ENCODE results near the gene FBXW7.

FBXW7 gene

DNA sequence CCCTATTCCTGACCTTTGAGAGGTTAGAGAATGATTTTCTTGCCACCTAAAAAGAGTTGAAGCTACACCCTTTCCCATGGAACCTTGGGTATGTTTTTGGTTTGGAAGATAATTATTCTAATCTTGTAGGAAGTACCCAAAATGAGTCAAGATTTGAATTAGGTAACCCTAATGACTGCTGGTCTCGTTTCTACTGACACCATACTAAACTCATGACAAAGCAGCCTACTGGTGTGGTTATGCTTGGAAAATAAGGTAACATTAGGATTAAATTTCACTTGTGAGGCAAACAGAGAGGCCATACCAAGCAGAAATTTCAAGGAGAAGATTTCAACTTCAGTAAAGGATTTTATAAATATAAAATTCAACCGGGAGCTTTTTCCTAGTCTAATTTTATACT is 107.9 kb downstream of the FBXW7 start:
- no peak for DNase-seq (ENCODE audit: low read depth in 2 of 2)

DNA sequence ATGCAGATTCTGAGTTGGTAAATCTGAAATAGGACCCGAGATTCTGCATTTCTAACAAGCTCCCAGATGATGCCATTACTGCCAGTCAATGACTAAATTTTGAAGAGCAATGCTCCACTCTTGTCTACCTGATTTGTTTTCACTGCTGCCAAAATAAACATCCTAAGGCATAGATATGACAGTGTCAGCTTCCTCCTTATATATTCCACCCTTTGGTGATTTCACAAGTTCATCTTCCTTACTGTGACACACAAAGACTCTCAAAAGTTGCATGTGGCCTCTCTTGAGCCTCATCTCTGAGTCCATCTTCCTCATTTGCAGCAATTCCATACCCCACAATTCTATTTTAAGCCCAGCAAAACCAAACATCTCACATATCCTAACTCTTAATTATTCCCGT is 110.9 kb downstream of the FBXW7 start:
- DNase-seq (ENCODE audit: low read depth in 2 of 2), result no peak

DNA sequence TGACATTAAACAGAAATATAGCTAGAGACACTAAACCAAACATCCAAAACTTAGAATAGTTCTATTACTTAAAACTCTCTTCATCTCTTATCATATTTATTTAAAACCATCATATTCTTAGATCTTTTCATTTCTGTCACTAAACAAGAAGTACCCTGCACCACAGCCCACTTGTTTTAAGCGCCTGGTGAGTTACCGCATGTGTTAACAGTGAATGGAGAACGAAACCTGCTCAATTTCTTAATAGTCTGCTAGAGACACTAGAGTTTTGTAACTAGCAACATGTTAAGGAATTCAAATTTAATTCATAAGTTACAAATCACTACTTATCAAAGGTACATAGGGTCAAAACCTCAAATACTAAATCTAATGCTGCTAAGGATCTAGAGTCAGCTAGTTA is 111.5 kb downstream of the FBXW7 start:
- DNase-seq (ENCODE audit: low read depth in 2 of 2), result no peak

DNA sequence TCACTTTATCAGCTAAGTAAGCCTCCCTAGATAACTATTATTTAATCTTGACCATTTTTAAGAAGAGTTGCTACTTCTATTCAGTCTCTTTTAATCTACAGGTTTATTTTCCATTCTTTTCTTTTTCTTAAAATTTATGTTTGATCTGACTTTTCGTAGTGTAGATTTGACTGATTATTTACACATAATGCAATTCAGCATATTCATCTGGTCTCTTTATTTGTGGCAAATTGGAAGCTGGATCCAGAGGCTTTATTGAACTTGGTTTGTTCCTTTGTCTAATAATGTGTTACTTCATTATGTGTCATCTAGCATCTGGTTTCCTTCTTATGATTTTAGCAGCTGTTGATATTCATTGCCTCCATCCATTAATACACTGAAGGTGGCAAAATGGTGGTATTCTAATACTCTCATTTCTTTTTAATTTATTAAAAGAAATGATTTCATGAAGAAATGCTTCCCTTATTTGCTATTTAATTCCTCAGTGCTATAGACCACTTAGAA is 113.0 kb downstream of the FBXW7 start:
- DNase-seq (ENCODE audit: low read depth in 2 of 2), result no peak

DNA sequence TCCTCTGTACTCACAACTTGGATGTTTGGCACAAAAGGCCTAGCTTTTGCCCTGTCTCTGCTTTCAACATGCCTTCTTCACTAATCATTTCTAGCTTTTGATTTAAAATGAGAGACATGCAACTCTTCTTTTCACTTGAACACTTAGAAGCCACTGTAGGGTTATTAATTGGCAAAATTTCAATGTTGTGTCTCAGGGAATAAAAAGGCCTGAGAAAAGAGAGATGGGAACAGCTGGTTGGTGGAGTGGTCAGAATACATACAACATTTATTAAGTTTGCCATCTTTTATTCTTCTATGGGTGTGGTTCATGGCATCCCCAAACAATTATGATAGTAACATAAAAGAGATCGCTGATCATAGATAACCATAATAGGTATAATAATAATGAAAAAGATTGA is 114.3 kb downstream of the FBXW7 start:
- no peak for DNase-seq (ENCODE audit: low read depth in 2 of 2)

DNA sequence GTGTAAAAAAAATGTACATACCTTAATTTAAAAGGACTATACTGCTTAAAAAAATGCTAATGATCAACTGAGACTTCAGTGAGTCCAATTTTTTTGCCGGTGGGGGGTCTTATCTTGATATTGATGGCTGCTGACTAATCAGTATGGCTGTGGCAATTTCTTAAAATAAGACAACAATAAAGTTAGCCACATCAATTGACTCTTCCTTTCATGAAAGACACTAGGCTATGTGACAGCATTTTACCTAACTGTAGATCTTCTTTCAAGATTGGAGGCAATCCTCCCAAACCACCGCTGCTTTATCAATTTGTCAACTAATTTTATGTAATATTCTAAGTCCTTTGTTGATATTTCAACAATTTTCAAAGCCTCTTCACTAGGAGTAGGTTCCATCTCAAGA is 116.1 kb downstream of the FBXW7 start:
- no peak for DNase-seq (ENCODE audit: low read depth in 2 of 2)

DNA sequence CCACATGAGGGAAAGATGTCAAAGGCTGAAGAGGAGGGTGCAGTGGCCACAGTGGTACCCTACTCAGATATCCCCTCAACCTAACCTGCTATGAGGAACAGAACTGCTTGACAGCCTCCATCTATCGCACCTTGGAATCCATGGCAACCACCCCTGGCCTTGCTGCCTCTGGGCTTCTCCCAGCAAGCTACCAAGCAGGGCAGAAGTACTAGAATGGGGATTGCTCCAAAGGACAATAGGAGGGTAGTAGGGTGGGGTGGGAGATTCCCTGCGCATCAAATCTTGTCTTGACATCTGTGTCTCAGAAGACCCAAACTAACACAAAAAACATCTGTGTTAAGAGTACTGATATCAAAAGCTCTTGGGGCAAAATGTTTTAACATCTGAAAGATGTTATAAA is 118.2 kb downstream of the FBXW7 start:
- no peak for DNase-seq (ENCODE audit: low read depth in 2 of 2)

DNA sequence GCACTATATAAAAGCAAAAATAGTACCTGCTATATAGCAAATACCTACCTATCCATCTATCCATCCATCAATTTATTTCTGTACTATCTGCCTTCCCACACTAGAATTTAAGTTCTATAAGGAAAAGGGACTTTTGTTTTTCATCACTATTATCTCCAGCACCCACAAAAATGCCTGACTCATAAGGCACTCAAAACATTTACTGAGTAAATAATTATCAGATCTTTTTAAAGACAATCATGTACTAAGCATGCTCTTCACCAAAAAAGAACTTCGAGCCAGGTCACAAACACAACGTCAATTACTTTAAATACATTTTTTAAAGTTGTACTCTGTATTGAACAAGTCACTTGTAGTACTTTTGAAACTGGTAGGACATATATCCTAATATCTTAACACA is 119.9 kb downstream of the FBXW7 start:
- no peak for DNase-seq (ENCODE audit: low read depth in 2 of 2)

DNA sequence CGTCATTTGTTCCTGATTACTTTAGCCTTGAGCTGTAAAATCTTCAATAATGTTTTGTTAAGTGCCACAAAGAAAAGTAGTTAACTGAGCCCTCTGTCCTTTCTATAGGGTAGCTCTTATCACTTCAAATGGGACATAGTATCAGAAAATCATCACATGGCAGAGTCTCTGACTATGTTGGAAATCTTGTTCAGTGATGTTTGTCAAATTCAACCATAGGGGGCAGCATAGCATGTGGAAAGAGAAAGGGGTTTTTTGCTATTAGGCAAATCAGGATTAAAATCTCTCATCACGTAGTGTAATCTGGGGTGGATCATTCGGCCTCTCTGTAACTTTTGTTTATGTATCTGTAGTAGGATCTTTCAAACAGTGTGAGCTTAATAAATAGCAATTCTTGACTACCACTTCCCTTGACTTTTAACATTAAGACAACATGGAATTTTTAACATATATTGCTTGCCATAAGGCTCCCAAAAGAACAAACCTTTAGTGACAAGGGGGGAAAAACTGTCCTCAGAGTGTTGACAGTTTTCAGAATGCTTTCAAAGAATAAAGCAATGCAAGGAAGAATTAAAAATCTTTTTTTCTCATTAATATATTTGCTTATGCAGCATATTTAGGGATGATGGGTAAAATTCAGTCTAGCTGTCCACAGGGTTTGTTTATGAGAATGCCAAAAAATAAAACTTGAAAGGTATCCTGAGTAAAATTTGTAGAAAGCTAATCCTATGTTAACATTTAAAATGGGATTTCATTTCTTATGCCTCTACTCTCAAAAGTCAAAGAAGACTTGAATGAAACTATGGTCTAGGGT is 127.2 kb downstream of the FBXW7 start:
- peak in 1 of 2 donors; percentile 19 for DNase-seq (ENCODE audit: low read depth in 2 of 2)

DNA sequence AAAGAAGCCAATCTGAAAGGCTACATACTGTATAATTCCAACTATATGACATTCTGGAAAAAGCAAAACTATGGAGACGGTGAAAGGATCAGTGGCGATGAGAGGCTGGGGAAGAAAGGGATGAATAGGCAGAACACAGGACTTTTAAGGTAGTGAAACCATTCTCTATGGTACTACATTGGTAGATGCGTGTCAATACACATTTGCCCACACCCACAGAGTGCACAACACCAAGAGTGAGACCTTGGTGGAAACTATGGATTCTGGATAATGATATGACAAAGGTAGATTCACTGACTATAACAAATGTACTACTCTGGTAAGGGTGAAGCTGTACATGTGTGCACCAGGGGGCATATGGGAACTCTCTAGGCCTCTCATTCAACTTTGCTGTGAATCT is 134.5 kb downstream of the FBXW7 start:
- DNase-seq (ENCODE audit: low read depth in 2 of 2), result no peak

DNA sequence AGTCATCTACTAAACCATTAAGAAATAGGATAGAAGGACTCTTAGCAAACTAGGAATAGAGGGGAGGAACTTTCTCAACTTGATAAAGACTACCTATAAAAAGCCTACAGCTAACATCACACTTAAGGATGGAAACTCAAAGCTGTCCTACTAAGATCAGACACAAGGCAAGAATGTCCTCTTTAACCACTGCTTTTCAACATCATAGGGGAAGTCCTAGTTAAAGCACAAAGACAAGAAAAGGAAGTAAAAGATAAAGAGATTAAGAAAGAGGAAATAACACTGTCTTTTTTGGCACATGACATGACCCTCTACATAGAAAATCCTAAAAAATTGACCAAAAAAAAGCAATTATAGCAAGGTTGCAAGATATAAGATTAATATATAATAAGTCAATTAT is 136.6 kb downstream of the FBXW7 start:
- DNase-seq (ENCODE audit: low read depth in 2 of 2), result no peak

DNA sequence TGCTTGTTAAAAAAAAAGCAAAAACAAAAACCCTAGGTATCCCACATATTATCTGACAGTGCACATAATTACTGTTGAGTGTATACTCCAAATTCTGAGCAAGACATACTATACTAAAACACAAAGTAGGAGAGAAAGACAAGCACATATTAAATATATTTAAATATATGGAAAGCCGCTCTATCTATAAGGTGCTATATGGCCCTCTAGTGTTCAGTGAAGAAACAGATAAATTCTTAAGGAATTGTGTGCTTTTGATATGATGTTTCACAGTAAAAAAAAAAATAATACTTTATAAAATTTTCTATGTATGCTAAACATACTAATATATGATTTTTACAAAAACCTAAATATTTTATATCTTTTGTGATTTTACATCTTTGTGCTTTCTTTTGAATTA is 137.8 kb downstream of the FBXW7 start:
- DNase-seq (ENCODE audit: low read depth in 2 of 2), result no peak

DNA sequence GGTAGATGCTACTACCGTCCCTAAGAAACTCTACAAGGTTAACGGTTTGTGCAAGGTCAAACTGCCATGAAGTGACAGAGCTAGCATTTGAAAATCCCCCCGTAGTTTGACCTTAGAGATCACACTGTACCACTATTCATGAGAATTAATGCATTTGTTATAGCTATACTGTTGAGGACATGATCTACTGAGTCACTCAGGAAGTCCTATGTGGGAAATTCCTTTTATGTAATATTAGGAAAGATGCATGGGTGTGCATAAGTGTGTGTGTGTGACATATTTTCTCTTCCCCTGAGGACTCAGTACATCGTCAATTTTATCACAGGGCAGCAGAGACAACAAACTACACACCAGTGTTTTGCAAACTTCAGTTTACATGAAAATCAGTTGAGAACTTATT is 141.1 kb downstream of the FBXW7 start:
- no peak for DNase-seq (ENCODE audit: low read depth in 2 of 2)

DNA sequence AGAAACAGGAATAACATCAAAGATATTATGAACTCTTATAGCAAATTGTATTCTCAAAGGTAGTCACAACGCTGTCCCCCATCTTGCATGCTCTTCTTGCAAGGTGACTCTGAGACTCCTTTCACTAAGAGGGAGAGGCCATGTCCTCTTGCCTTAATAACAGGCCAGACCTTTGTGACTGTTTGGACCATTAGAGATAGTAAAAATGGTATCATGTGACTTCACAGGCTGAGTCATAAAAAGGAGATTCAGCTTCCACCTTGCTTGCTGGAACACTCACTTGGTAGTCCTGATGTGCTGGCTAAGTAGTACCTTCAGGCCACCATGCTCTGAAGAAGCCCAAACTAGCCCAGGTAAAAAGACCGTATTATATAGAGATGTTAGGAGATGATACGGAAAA is 143.8 kb downstream of the FBXW7 start:
- no peak for DNase-seq (ENCODE audit: low read depth in 2 of 2)

DNA sequence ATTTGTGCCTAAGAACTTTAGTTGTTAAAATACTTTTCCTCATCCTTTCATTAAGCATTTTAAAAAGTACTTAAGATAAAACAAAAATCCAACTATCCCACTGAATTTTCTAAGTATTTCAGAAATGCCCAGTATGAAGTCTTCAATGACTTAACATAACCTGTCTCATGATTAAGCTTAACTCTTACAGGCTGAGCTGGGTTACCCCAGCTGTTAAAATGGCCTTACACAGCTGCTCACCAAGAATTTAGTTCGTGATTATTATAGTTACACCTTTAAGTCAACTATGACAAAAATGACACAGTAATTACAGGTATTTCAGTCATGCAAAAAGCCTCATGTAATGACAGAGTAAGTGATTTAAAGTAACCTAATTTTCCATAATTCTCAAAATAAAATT is 145.7 kb downstream of the FBXW7 start:
- DNase-seq (ENCODE audit: low read depth in 2 of 2), result no peak

DNA sequence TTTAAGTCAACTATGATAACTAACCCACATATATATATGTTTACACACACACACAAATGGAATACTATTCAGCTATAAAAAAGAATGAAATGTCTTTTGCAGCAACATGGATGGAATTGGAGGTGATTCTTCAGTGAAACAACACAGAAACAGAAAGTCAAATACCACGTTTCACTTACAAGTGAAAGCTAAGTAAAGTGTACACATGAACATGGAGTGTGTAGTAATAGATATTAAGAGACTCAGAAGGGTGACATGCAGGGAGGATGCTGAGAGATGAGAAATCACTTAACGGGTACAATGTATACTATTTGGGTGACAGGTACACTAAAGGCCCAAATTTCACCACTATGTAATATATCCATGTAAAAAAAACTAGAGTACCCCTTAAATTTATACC is 146.5 kb downstream of the FBXW7 start:
- no peak for DNase-seq (ENCODE audit: low read depth in 2 of 2)

DNA sequence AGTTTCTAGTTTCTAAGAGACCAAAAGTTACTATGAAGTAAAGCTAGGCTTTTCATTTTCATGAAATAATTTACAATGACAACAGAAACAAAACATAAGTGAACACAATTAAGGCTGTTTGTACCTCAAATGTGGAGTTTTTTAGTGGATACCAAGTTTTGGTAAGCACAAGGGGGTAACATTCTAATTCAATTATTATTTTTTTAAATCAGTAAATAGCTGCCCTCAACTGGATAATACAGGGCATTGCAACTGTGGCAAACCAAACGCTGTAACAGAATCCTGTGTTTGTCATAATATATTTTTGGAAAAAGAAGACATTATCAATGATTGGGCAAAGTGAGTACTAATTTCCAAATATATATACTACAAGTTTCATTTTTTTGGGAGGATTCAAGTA is 150.3 kb downstream of the FBXW7 start:
- DNase-seq (ENCODE audit: low read depth in 2 of 2), result no peak

DNA sequence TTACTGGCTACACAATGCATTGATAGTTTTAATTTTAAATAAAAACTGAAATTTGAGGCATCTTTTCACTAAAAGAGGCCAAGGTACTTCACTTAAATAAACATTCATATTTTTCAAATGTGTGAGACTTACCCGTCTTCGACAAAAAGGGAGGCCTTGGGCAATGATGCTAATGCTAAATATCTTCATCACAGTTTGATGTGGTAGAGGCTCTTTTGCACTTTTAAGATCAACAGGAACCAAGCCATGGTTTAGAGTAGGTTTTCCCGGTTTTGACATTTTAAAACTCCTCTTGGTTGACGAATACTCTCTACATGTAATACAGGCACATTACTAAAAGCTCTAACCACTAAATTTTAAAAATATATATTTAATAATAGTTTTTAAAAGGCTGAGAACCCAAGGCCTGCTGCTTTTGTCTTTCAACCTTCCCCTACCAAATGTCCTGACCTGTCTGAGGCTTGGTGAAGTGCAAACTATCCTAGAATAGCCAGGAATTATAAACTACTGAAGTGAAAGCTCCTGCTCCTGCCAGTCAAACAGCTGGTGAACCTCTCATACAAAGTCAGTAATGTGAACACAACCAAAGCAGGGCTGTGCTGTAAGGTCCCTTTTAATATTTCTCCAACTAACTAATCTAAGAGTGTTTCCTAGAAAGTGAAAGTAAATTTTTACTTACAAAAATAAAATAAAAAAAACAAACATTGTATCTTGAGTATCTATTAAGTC is 153.7 kb downstream of the FBXW7 start:
- DNase-seq (ENCODE audit: low read depth in 2 of 2), result no peak

DNA sequence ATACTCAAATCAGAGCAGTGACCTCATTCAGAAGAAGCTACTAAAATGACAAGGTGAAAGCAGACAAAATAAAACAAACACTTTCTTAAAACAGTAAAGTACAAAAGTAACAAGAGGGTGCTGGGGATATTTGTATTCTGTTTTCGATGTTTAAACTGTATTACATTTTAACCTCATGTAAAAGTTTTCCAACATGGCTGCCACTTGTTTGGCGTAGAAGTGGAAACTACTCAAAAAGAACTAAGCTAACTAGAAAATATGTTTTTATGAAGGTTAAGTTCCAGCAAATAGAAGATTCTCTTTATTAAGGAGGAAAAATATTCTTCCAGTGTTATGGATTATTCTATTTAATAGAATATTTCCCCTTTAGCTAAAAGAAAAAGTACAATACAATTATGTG is 155.0 kb downstream of the FBXW7 start:
- no peak for DNase-seq (ENCODE audit: low read depth in 2 of 2)

DNA sequence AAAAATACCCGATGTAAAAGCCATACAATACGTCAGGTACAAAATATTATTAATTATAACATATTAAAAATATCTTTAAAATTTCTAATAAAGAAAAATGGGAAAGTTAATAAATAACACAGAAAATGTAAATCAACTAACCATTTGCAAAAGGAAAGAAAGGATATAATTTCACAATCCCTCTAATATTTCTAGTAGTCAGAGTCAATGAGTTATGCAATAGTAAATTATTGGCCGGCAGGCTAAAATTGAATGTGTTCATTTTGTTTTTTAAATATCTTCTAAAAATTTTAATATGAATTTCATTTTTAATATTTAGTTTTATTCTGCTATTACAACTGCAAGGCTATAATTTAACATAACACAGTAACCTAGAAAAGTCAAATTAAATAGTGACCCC is 155.7 kb downstream of the FBXW7 start:
- DNase-seq (ENCODE audit: low read depth in 2 of 2), result no peak

DNA sequence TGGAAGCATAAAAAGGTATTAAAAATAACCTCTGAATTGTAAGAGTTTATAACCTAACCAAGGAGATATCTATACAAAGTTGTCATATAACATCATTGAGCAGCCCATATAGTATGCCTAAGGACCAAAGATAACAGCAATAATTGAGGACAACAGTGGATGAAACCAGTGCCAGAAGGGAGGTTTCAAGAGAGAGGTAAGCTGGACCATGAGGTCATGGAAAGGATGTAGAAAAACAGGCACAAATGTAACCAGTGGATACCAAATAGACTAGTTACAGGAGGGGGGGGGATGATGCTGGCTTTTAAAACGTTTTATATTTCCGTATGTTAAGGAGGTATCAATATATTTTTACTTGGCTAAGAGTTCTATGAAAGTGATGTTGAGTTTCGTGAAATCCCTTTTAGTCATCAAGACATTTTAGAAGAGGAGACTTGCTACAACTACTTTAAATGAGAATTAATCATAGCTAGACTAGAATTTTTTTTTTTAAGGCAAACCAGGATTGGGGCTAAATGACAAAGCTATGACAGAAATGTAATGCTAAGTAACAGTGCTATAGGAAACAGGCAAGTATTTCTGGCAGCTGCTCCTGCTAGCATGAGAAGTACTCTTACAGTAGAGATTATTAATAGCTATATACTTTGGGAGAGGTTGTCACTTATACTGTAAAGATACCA is 161.1 kb downstream of the FBXW7 start:
- DNase-seq (ENCODE audit: low read depth in 2 of 2), result no peak

DNA sequence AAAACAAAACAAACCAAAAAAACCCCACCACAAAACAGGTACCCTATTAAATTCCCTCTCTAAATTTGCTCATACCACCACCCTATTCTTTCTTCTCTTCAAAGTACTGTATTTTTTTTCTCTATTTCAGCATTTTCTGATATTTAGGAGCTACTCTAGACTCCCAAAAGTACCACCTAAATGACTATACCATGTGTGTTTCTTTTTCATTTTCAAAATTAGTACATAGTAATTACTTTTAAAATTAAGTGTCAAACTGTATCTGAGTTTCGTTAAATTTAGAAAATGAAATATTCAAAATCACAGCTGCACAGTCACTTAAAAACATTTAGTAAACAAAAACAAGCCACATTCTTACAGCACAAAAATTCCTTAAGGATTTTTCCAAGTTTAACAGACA is 161.7 kb downstream of the FBXW7 start:
- no peak for DNase-seq (ENCODE audit: low read depth in 2 of 2)

DNA sequence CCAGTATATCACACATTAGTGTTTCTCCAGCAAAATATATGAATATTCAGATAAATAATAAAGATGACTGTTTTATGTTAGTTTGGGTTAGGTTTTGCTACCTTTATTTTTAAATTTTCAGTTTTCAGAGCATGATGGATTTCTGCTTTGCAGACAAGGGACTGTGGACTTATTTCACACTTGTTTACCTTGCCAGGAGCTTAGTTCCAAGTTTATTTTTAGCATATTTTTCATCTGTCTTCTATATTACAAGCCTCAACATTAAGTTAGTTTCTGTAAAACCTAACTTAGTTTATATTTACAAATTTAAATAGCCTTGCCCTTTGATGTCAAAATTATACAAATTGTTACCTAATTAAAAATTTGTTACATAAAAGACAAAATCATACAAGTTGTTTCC is 163.4 kb downstream of the FBXW7 start:
- no peak for DNase-seq (ENCODE audit: low read depth in 2 of 2)
